Common myeloid progenitor, CD34-positive (primary cell): Measurements from ENCODE around the gene ANAPC15.
"Not testable (repeated sequence)": the region's sequence is repeated elsewhere in the genome, so short reads cannot be mapped to it uniquely, and the experiment has no call there.

ENCODE experiments used
- CTCF ChIA-PET: fragments of 350-600 bp; sonication (Branson Sonifier 250); formaldehyde crosslinking; loops from one replicate; lab custom pipeline; 2021; ENCODE audit warnings: antibody characterized with exemption; lab: Charles Lee
- POLR2A ChIA-PET: fragments of 350-600 bp; sonication (Branson Sonifier 250); formaldehyde crosslinking; loops from one replicate; lab custom pipeline; 2021; ENCODE audit warnings: antibody characterized with exemption; lab: Charles Lee
- DNase-seq, 3 donors: peaks; one replicate each; pipeline versions ENCODE4 v3.0.0 to v3.0.0-alpha.2; 2013
- H3K27ac ChIP-seq, 2 experiments: 1 replicate in 1 of 2; 2 replicates in 1 of 2; pipeline ENCODE4 v1.7.0; 2013; ENCODE audit warnings: inconsistent platforms in 2 of 2, low read length in 2 of 2, mild to moderate bottlenecking in 2 of 2, low read depth in 1 of 2, moderate library complexity in 1 of 2; ENCODE audit not compliant: severe bottlenecking in 2 of 2, insufficient read depth in 1 of 2, poor library complexity in 1 of 2
- H3K27me3 ChIP-seq, 5 experiments: replicated peaks in 2 of 5; 1 replicate in 3 of 5; 2 replicates in 2 of 5; pipeline versions ENCODE4 v1.6.1 to v1.7.0; 2013; ENCODE audit warnings: low read length in 4 of 5, mild to moderate bottlenecking in 2 of 5, moderate library complexity in 2 of 5, inconsistent platforms in 1 of 5; ENCODE audit not compliant: insufficient read depth in 5 of 5, control insufficient read depth in 4 of 5
- H3K36me3 ChIP-seq, 4 experiments: 1 replicate in 2 of 4; 2 replicates in 2 of 4; pipeline versions ENCODE4 v1.6.1 to v1.7.0; 2013; ENCODE audit warnings: low read length in 3 of 4, control low read depth in 1 of 4, mild to moderate bottlenecking in 1 of 4; ENCODE audit not compliant: control insufficient read depth in 4 of 4, insufficient read depth in 4 of 4
- H3K4me1 ChIP-seq, 4 experiments: 1 replicate in 3 of 4; 2 replicates in 1 of 4; pipeline versions ENCODE4 v1.6.1 to v1.7.1; 2013; ENCODE audit warnings: low read length in 3 of 4, mild to moderate bottlenecking in 3 of 4, control low read depth in 1 of 4, inconsistent platforms in 1 of 4, moderate library complexity in 1 of 4; ENCODE audit not compliant: control insufficient read depth in 4 of 4, insufficient read depth in 4 of 4; ENCODE audit errors: control extremely low read depth in 1 of 4
- H3K4me3 ChIP-seq, 7 experiments: 1 replicate in 4 of 7; 2 replicates in 3 of 7; pipeline versions ENCODE4 v1.5.1 to v1.7.0; 2013; ENCODE audit warnings: mild to moderate bottlenecking in 7 of 7, low read length in 6 of 7, moderate library complexity in 6 of 7, inconsistent platforms in 2 of 7, low read depth in 2 of 7, control low read depth in 1 of 7; ENCODE audit not compliant: insufficient read depth in 4 of 7, control insufficient read depth in 1 of 7; ENCODE audit errors: extremely low read depth in 1 of 7
- H3K9me3 ChIP-seq, 5 experiments: 1 replicate in 4 of 5; 2 replicates in 1 of 5; pipeline versions ENCODE4 v1.6.1 to v1.7.1; 2013; ENCODE audit warnings: low read length in 4 of 5, mild to moderate bottlenecking in 2 of 5, inconsistent platforms in 1 of 5, low read depth in 1 of 5, moderate library complexity in 1 of 5; ENCODE audit not compliant: control insufficient read depth in 4 of 5, insufficient read depth in 2 of 5; ENCODE audit errors: control extremely low read depth in 1 of 5
- WGBS: methylation state at CpG from one replicate; pipeline ENCODE4 v1.1.5; 2013; ENCODE audit not compliant: insufficient coverage; 5-methylcytosine and 5-hydroxymethylcytosine counted together

ANAPC15 gene

DNA sequence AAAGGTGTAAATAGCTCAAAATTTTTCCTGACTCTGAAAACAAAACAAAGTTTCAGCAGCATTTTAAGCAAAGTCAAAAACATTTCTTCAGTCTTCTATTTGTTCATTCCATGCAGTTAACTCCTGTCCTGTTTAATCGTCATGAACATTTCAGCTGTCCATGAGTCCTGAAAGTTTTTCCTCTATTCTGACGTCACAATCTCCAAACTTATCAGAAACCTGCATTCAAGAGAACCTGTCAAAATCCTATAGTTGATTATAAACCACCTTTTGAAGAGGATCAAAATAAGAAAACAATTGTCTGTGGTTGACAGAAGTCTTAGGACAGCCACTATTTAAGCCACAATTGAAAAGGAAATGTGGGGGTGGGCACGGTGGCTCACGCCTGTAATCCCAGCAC lies 38.4 kb upstream of the ANAPC15 start:
- H3K27ac ChIP-seq, result no peak overlapping the region
- 91% methylated on average over 3 of the region's 4 CpGs for WGBS
- CTCF ChIA-PET, result interaction anchor here (0.8 to 1.5 kb wide), 2 partner anchors 49 to 125 kb away, joined by 3 to 6 read pairs; no protein-coding TSS in a partner anchor
- no peaks in the 10 kb centered on the region for H3K36me3 ChIP-seq
- POLR2A ChIA-PET, result interaction anchor here (0.6 to 0.8 kb wide), 2 partner anchors 131 to 196 kb away, joined by 4 read pairs; no protein-coding TSS in a partner anchor
- H3K4me3 ChIP-seq, result no peak overlapping the region
- H3K27me3 ChIP-seq, result no peaks in the 10 kb centered on the region
- DNase-seq, result no peak
- H3K9me3 ChIP-seq, result no peaks in the 10 kb centered on the region
- H3K4me1 ChIP-seq, result no peaks in the 10 kb centered on the region

GRCh38 chr11:72146625-72147024 lies 34.1 kb upstream of the ANAPC15 start:
- no peak for DNase-seq
- peaks cover 0 to 4% (median 2%) of the 10 kb centered on the region in 4 experiments for H3K4me1 ChIP-seq
- H3K9me3 ChIP-seq, result no peaks in the 10 kb centered on the region
- H3K27ac ChIP-seq, result no peak overlapping the region
- H3K27me3 ChIP-seq, result no peaks in the 10 kb centered on the region
- H3K36me3 ChIP-seq, result no peaks in the 10 kb centered on the region
- CTCF ChIA-PET, result interaction anchor here (1.0 to 5.2 kb wide), 9 partner anchors 10 to 170 kb away, joined by 3 to 20 read pairs (median 4); no protein-coding TSS in a partner anchor
- 46% methylated on average over 2 of the region's 2 CpGs for WGBS
- POLR2A ChIA-PET, result no interaction called here
- no peak overlapping the region for H3K4me3 ChIP-seq

DNA sequence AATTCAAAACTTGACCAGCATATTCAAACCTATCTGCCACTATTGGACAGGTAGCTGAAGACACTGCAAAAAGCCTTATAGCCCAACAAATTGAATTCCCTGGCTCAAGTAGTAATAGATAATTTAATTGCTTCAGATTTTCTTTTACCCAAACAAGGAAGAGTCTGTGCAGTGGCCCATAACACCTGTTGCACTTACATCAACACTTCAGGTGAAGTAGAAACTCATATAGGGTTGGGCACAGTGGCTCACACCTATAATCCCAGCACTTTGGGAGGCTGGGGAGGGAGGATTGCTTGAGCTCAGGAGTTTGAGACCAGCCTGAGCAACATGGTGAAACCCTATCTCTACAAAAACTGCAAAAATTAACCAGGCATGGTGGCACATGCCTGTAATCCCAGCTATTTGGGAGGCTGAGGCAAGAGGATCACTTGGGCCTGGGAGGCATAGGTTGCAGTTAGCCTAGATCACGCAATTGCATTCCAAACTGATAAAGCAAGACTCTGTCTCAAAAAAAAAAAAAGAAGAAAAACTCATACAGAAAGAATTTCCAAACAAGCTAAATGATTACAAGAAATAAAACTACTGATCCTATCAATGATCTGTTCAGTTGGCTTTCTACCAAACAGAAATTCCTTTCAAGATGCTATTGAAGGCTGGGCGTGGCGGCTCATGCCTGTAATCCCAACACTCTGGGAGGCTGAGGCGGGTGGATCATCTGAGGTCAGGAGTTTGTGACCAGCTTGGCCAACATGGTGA lies 32.5 kb upstream of the ANAPC15 start:
- Histone ChIP-seq H3K36me3 (no peaks in the 10 kb centered on the region), H3K9me3 (no peaks in the 10 kb centered on the region), H3K27me3 (no peaks in the 10 kb centered on the region), H3K4me3 (no peak overlapping the region), H3K27ac (no peak overlapping the region), H3K4me1 (peaks cover 0 to 4% (median 2%) of the 10 kb centered on the region in 4 experiments)
- ChIA-PET CTCF (interaction anchor here (0.6 to 5.2 kb wide), 29 partner anchors 8 to 290 kb away, joined by 3 to 46 read pairs (median 7); partner anchors contain the start of genes ANAPC15 and LAMTOR1), POLR2A (no interaction called here)
- DNase-seq, result no peak
- WGBS, result 100% methylated on average over 4 of the region's 4 CpGs

- POLR2A ChIA-PET, result not testable (repeated sequence)
Observed at GRCh38 chr11:72142543-72142942, 30.0 kb upstream of the ANAPC15 start.

GRCh38 chr11:72142086-72142485 lies 29.6 kb upstream of the ANAPC15 start:
- DNase-seq, H3K36me3 ChIP-seq, H3K9me3 ChIP-seq, H3K27me3 ChIP-seq, H3K4me3 ChIP-seq, H3K27ac ChIP-seq, H3K4me1 ChIP-seq, POLR2A ChIA-PET: not testable (repeated sequence)
- WGBS, result no CpG with 5 or more reads among the region's 1 CpG
- CTCF ChIA-PET, result interaction anchor here (1.0 to 5.2 kb wide), 3 partner anchors 14 to 117 kb away, joined by 4 to 20 read pairs (median 6); partner anchors contain the start of gene ANAPC15

More at GRCh38 chr11:72142543-72142942, 30.0 kb upstream of the ANAPC15 start:
- not testable (repeated sequence) for H3K4me1 ChIP-seq, H3K36me3 ChIP-seq, H3K4me3 ChIP-seq, H3K27ac ChIP-seq, H3K27me3 ChIP-seq, H3K9me3 ChIP-seq, DNase-seq
- WGBS, result no CpG with 5 or more reads among the region's 1 CpG
- CTCF ChIA-PET, result interaction anchor here (1.0 to 5.2 kb wide), 9 partner anchors 10 to 123 kb away, joined by 3 to 20 read pairs (median 8); partner anchors contain the start of gene ANAPC15

DNA sequence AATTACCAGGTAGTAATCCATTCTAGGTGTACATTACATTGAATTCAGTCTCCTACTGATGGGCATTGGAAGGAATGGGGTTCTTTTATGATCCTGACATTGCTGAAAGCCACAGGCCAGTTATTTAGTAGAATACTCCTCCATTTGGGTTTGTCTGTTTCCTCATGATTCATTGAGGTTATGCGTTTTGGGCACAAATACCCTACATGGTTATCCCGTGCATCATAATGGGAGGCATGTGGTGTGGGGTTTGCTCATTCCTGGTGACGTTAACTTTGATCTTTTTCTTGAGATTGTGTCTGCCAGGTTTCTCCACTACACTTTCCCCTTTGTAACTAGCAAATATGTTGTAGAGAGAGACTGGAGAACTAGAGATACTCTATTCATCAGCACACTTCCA lies 28.6 kb upstream of the ANAPC15 start:
- Histone ChIP-seq H3K4me1 (peaks cover 0 to 4% (median 2%) of the 10 kb centered on the region in 4 experiments), H3K9me3 (no peaks in the 10 kb centered on the region), H3K27ac (no peak overlapping the region), H3K36me3 (no peaks in the 10 kb centered on the region), H3K4me3 (no peak overlapping the region), H3K27me3 (no peaks in the 10 kb centered on the region)
- ChIA-PET POLR2A (no interaction called here), CTCF (interaction anchor here (1.0 to 1.4 kb wide), 5 partner anchors 29 to 163 kb away, joined by 3 to 6 read pairs (median 4); partner anchors contain the start of gene ANAPC15)
- peak in 2 of 3 donors; percentile 13 to 21 for DNase-seq
- no CpG with 5 or more reads among the region's 3 CpGs for WGBS

GRCh38 chr11:72140661-72141060 lies 28.2 kb upstream of the ANAPC15 start:
- DNase-seq, result no peak
- Histone ChIP-seq H3K4me3 (no peak overlapping the region), H3K9me3 (no peaks in the 10 kb centered on the region), H3K36me3 (no peaks in the 10 kb centered on the region), H3K4me1 (peaks cover 0 to 4% (median 2%) of the 10 kb centered on the region in 4 experiments), H3K27ac (no peak overlapping the region), H3K27me3 (no peaks in the 10 kb centered on the region)
- ChIA-PET CTCF (interaction anchor here (1.0 to 1.4 kb wide), 4 partner anchors 42 to 163 kb away, joined by 3 to 6 read pairs (median 4); no protein-coding TSS in a partner anchor), POLR2A (no interaction called here)
- no CpG with 5 or more reads among the region's 2 CpGs for WGBS
